Gastrocnemius medialis (tissue), 4 donors: ENCODE results near the gene CA12.

ENCODE experiments used
- CTCF ChIP-seq, 5 experiments: fragments of 450-650 bp in 3 of 5; fragments of 200-600 bp in 2 of 5; sonication (generic) in 2 of 5; IDR thresholded peaks in 4 of 5; conservative IDR thresholded peaks in 1 of 5; 1 replicate in 4 of 5; 2 replicates in 1 of 5; pipeline ENCODE4 v1.5.1; 2016 to 2019; ENCODE audit warnings: antibody characterized with exemption in 5 of 5, mild to moderate bottlenecking in 3 of 5, moderate library complexity in 3 of 5
- POLR2A ChIP-seq, 2 donors: fragments of 450-650 bp; IDR thresholded peaks; one replicate each; pipeline ENCODE4 v1.6.1; 2017; ENCODE audit warnings: antibody characterized with exemption in 2 of 2, mild to moderate bottlenecking in 2 of 2, moderate library complexity in 2 of 2

DNA sequence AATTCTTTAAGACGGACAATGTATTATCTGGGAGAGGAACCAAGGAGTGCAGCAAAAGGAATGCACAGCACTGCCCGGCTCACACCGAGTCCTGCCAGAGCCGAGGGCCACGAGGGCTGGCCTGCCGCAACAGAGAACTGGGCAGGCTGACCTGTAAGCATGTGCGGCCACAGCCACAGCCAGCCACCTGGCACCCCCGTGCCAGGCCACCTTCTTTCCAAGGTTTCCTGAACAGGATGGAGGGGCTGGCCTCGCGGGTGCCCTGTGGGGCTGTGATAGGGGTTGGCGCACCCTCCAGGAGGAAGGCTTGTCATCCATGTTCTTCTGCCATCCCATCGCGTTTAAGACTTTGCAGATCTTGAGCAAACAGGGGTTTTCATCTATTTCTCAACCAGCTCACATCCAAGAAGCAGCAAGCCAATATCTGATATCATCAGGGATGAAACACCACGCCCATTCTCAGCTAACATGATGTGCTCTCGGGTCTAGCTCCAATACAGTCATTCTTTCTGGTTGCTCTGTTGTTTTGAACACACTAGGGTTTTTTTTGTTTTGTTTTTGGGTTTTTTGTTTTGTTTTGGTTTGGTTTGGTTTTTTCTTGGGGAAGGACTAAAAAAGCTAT is 10.2 kb downstream of the CA12 start:
- TF ChIP-seq POLR2A (IDR thresholded peaks at IDR 0.05) (peak in 1 of 2 donors; percentile 14), CTCF (IDR thresholded peaks at IDR 0.05 in 4 of 5, conservative IDR thresholded peaks at IDR 0.05 in 1 of 5) (no peak)
